Measurements from ENCODE around the gene GZMM.

DNA sequence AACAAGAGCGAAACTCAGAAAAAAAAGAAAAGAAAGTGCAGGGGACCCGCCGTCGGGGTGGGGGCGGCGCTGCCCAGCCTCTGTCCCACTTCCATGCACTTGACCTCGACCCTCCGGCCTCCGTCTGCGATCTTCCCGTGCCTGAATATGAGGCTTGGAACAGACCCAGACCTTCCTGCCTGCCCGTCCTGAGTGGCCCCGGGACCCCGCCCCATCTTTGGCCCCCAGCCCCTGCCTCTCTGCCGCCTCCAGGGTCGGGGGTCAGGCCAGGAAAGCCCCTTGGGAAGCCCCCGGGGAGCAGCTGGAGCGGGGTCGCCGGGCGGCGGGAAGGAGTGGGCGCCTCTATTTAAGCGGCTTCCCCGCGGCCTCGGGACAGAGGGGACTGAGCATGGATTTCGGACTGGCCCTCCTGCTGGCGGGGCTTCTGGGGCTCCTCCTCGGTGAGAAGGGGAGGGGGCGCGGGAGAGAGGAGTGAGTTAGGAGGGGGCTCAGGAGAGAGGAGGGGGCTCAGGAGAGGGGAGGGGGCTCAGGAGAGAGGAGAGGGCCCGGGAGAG lies 47.7 kb upstream of the GZMM start, which contains the start of gene MADCAM1:
- TF ChIP-seq, protein P1, sequence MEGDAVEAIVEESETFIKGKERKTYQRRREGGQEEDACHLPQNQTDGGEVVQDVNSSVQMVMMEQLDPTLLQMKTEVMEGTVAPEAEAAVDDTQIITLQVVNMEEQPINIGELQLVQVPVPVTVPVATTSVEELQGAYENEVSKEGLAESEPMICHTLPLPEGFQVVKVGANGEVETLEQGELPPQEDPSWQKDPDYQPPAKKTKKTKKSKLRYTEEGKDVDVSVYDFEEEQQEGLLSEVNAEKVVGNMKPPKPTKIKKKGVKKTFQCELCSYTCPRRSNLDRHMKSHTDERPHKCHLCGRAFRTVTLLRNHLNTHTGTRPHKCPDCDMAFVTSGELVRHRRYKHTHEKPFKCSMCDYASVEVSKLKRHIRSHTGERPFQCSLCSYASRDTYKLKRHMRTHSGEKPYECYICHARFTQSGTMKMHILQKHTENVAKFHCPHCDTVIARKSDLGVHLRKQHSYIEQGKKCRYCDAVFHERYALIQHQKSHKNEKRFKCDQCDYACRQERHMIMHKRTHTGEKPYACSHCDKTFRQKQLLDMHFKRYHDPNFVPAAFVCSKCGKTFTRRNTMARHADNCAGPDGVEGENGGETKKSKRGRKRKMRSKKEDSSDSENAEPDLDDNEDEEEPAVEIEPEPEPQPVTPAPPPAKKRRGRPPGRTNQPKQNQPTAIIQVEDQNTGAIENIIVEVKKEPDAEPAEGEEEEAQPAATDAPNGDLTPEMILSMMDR (IDR thresholded peaks at IDR 0.05), result no peak
- TF ChIP-seq POLR2A (IDR thresholded peaks at IDR 0.05), result no peak

Data from Peyer's patch (tissue), 4 donors.